HFFc6 (cell line): ENCODE measurements around the gene FXN. TPM values are rescaled to one million over a fixed set of nuclear protein-coding genes. Genes with fewer than 3 reads are reported as not detected.

Experiments used
- DNase-seq: peaks from one replicate; pipeline ENCODE4 v3.0.0-alpha.2; 2018
- H3K27ac Mint-ChIP-seq: 2 replicates; pipeline ENCODE4 v1.8.0; 2020; ENCODE audit warnings: mild to moderate bottlenecking, mixed read lengths
- H3K27me3 Mint-ChIP-seq: 2 replicates; pipeline ENCODE4 v1.8.0; 2021; ENCODE audit warnings: mild to moderate bottlenecking, moderate library complexity, mixed read lengths; ENCODE audit not compliant: insufficient read depth
- H3K36me3 Mint-ChIP-seq: 2 replicates; pipeline ENCODE4 v1.8.0; 2021; ENCODE audit warnings: low read depth, mixed read lengths
- H3K4me1 Mint-ChIP-seq: 2 replicates; pipeline ENCODE4 v1.8.0; 2020; ENCODE audit warnings: low read depth, mixed read lengths
- H3K4me3 Mint-ChIP-seq: 2 replicates; pipeline ENCODE4 v1.8.0; 2020; ENCODE audit warnings: mild to moderate bottlenecking, moderate library complexity, mixed read lengths
- H3K9me3 Mint-ChIP-seq: 2 replicates; pipeline ENCODE4 v1.8.0; 2020; ENCODE audit warnings: mild to moderate bottlenecking, mixed read lengths
- total RNA-seq, 6 experiments: library from RNA; stranded (reverse); fragmentation: NEBNext Ultra II Directional; extraction: Animal tissue kit (Norgen Biotek cat#: 25700); gene quantifications; 2 replicates in 1 of 6; 3 replicates in 5 of 6; pipeline ENCODE4 v1.2.3, GENCODE V29; 2021
- TF ChIP-seq, protein P1 (sequence below): fragments of 200-600 bp; sonication (generic); IDR thresholded peaks from 2 replicates; pipeline ENCODE4 v1.5.0; 2021; ENCODE audit warnings: antibody characterized with exemption, mild to moderate bottlenecking

FXN gene
- total RNA-seq, 6 experiments from 2014 or later: 17.3 to 22.3 (median 18.5) TPM

DNA sequence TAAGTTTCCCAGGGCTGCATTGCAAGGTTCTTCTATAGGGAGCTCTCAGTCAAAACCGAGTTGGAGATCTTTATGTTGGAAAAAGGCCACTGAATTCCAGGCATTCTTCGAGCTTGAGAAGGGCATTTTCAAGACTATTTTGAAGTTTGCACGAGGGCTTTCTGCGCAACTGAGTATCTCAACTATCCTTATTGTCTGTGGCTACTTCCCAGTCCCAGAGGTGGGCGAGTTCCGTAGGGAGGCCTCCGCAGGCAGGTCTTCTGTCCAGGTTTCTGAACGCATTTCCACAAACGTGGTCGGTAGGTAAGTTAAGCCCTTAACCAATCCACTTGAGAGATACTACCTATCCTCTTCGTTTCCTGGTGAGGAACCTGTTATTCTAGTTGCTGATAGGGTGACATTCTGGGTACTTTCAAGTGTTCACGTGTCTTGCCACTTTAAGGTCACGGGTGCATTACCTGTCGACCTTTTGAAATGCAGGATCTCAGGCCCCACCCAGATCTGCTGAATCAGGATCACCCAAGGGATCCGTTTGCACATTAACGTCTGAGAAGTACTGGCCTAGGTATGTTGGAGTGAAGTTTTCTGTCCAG lies 87.1 kb downstream of the FXN start:
- peak overlapping the region; percentile 76 for H3K27ac Mint-ChIP-seq
- peak; percentile 63 for DNase-seq
- H3K27me3 Mint-ChIP-seq: no peaks in the 10 kb centered on the region; the same call in none of the 2 replicates
- no peaks in the 10 kb centered on the region for H3K36me3 Mint-ChIP-seq
- TF ChIP-seq, protein P1, sequence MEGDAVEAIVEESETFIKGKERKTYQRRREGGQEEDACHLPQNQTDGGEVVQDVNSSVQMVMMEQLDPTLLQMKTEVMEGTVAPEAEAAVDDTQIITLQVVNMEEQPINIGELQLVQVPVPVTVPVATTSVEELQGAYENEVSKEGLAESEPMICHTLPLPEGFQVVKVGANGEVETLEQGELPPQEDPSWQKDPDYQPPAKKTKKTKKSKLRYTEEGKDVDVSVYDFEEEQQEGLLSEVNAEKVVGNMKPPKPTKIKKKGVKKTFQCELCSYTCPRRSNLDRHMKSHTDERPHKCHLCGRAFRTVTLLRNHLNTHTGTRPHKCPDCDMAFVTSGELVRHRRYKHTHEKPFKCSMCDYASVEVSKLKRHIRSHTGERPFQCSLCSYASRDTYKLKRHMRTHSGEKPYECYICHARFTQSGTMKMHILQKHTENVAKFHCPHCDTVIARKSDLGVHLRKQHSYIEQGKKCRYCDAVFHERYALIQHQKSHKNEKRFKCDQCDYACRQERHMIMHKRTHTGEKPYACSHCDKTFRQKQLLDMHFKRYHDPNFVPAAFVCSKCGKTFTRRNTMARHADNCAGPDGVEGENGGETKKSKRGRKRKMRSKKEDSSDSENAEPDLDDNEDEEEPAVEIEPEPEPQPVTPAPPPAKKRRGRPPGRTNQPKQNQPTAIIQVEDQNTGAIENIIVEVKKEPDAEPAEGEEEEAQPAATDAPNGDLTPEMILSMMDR: no peak
- peaks cover 9% of the 10 kb centered on the region for H3K4me1 Mint-ChIP-seq
- H3K4me3 Mint-ChIP-seq: peak overlapping the region; percentile 95
- no peaks in the 10 kb centered on the region for H3K9me3 Mint-ChIP-seq

DNA sequence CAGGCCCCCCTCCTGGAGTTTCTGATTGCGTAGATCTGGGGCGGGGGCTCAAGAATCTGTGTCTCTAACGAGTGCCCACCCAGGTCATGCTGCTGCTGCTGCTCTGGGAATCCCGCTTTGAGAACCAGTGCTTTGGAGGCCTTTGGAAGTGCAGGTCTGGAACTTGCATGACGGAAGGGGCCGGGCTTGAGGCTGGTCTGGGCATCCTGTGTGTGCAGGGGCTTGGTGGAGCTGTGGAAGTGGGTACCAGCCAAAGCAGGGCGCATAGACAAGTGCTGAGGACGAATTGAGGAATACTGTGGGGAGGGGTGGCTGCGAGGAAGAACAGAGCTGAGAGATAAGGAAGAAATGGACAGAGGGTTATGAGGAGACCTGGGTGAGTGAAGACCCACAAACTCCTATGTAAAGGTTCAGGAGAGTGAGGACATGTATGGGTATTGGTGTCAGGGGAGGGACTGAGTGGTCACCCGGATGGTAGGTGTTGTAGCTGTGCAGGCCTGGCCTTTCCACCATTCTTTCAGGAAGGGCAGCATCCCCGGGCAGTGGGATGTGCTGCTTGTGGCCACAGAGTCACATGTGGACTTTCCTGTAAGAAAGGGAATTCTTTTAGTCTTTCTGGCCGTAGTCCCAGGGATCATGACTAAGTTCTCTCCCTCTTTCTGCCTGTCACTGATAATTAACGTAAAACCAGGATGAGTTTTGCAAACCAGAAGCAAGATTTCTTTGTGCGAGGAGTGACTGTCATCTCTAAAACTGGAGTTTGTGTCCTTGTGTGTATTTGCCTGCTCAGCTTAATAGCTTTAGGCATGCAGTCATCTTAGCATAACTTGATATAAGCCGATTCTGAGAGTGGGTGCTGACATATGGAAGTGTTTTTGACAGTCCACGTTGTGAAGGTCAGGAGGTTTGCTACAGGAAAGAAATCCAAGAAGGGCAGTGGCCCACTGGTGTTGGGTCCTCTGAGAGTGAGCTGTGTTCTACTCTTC lies 95.2 kb downstream of the FXN start:
- TF ChIP-seq, protein P1: no peak
- Mint-ChIP-seq H3K27ac (peak overlapping the region; percentile 32), H3K27me3 (peaks cover 3% of the 10 kb centered on the region), H3K36me3 (no peaks in the 10 kb centered on the region; the same call in 1 of the 2 replicates), H3K9me3 (no peaks in the 10 kb centered on the region), H3K4me3 (peak overlapping the region; percentile 15; the same call in 1 of the 2 replicates), H3K4me1 (peaks cover 33% of the 10 kb centered on the region)
- DNase-seq: peak; percentile 71

DNA sequence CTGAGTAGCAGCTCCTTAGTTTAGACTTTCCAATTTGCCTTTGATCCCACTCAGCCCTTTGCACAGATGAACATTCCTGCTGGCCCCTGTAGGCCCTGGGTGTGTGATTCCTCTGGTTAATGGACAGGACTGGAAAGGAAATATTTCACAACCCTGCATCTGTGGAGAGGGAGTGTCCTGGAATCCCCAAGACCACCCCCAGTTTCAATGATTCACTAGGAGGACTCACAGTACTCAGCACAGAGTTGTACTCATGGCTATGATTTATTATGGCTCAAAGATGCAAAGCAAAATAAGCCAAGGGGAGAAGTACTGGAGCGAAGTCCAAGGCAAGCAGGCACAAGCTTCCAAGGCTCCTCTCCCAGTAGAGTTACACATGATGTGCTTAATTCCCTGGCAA lies 96.1 kb downstream of the FXN start:
- Mint-ChIP-seq H3K4me1 (peaks cover 42% of the 10 kb centered on the region), H3K9me3 (no peaks in the 10 kb centered on the region), H3K4me3 (peak overlapping the region; percentile 36; the same call in 1 of the 2 replicates), H3K27me3 (peaks cover 3% of the 10 kb centered on the region), H3K36me3 (no peaks in the 10 kb centered on the region; the same call in 1 of the 2 replicates), H3K27ac (peak overlapping the region; percentile 32)
- TF ChIP-seq, protein P1: no peak
- peak; percentile 72 for DNase-seq

DNA sequence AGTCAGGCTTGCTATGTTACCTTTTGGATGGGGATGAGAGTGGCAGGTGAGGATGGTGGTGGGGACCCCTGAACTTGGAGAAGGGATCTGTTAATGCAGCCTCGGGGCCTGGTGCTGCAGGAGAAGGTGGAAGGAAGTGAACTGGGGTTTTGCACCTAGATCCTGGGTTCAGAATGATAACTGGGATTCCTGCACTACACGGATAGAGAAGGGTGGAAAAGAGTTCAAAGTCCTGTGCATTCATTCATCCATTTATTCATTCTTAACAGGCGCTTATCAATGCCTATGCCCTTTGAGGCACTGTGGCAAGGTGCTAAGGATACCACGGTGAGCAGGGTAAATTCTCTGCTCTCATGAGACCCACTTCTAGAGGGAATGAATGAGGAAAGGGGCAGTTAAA lies 96.8 kb downstream of the FXN start:
- Mint-ChIP-seq H3K36me3 (no peaks in the 10 kb centered on the region; the same call in 1 of the 2 replicates), H3K27me3 (peaks cover 3% of the 10 kb centered on the region), H3K4me1 (peaks cover 43% of the 10 kb centered on the region), H3K4me3 (no peak overlapping the region), H3K27ac (no peak overlapping the region), H3K9me3 (no peaks in the 10 kb centered on the region)
- no peak for DNase-seq
- TF ChIP-seq, protein P1: no peak

DNA sequence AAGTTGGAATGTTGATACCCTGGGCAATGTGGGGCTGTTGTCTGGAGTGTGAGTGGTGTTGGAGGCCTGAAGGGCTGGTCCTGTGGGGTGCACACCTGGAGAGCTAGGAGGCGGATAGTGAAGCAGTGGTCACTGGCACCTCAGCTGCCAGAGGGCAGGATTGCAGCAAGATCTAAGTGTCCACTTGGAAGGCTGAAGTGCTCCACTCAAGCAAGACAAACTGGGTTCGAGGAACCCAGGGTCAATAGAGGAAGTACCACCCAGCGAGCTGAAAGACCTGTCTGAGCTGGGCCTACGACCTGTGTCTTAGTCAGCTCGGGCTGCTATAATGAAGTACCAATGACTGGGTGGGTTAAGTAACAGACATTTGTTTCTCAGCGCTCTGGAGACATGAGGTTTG lies 98.9 kb downstream of the FXN start:
- Mint-ChIP-seq H3K27ac (no peak overlapping the region), H3K9me3 (no peaks in the 10 kb centered on the region), H3K4me3 (no peak overlapping the region), H3K27me3 (peaks cover 3% of the 10 kb centered on the region), H3K4me1 (peaks cover 43% of the 10 kb centered on the region), H3K36me3 (peaks cover 8% of the 10 kb centered on the region; the same call in 1 of the 2 replicates)
- no peak for DNase-seq
- TF ChIP-seq, protein P1: no peak
